NCI-H345 treated with DMSO at 0.1 percent for 48 hours (cell line): ENCODE results near the gene SFXN1.

Experiments used
- DNase-seq: peaks from one replicate; lab custom pipeline; 2025; ENCODE audit not compliant: unreplicated experiment; lab: John Stamatoyannopoulos, UW

SFXN1 gene

GRCh38 chr5:175569701-175570100 lies 91.3 kb downstream of the SFXN1 start:
- no peak for DNase-seq

DNA sequence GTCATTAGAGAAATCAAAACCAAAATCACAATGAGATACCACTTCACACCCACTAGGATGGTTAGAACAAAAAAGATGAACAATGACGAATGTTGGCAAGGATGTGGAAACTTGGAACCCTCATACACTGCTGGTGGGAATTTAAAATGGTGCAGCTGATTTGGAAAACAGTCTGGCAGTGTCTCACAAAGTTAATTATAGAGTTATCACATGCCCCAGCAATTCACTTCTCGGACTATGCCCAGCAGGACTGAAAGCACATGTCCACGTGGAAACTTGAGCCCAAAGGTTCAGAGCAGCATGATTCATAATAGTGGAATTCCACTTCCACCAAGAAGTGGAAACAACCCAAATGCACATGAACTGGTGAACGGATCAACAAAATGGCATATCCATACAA lies 94.5 kb downstream of the SFXN1 start:
- DNase-seq = no peak

DNA sequence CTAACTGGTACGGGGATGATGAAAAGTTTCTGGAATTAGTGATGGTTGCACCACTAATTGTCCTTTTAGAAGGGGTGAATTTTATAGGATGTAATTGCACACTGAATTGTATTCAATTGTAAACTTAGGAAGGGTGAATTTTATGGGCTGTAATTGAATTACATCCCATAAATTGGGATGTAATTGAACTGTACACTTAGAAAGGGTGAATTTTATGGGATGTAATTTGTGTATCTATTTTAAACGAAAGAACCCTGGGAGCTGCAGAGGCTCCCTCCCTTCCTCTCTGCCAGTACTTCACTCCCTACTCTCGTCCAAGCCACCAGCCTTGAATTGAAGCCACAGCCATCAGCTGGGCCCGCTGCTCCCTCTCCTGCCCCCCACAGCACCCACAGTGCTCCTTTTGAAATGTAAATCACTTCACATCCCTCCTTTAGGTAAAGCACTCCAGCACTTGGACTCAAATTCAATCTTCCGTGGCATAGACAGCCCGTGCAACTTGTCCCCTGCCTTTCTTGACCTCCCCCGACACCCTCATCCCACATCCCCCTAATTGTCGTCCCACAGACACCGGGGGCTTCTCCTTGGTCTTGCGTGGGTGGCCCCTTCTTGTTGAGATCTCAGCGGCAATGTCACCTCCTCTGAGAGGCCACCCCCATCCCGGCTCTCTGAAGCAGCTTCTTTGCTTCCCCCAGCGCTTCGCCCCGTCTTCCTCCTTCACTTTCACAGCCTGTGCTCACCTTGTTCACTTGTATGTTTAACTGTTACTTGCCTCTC lies 95.3 kb downstream of the SFXN1 start:
- DNase-seq = no peak

GRCh38 chr5:175575301-175575700 lies 96.9 kb downstream of the SFXN1 start:
- no peak for DNase-seq

DNA sequence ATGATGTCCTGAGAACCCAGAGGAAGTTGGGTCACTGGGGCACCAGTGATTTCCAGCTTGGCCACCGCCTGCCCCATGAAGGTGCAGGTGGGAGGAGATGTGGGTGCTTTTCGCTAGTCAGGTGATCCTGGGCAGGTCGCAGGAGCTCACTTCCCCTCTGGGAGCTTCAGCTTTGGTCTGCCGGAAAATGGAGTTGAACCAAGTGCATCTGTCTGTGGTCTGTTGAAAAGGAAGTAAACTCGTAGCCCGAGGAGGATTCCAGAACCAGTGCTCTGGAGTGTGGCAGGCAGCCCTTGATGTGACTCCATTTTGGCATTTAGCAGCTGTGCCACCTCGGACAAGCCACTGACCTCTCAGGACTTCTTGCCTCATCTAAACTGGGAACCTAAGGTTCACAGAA lies 97.7 kb downstream of the SFXN1 start:
- DNase-seq = no peak

DNA sequence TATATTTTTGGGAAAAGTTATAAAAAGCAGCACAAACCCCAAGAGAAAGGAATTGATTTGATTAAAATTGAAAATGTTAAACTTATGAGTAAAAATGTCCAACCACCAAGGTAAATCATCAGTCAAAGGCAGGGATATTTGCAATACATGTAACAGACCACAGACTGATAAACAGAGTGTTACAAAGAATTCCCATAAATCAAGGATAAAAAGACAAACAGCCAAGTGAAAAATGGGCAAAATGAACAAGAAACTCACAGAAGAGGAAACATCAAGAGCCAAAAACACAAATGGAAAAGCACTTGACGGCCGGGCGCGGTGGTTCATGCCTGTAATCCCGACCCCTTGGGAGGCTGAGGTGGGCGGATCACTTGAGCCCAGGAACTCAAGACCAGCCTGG lies 98.2 kb downstream of the SFXN1 start:
- no peak for DNase-seq
